GM12878 (cell line): ENCODE measurements around the gene EAF1.

Experiments
- CHD2 ChIP-seq: IDR thresholded peaks from 2 replicates; pipeline ENCODE4 v1.6.1; 2011; ENCODE audit warnings: low read depth, low read length, improper control_type of control experiment, borderline replicate concordance
- EP300 ChIP-seq, 2 experiments: fragments of 150-350 bp in 1 of 2; IDR thresholded peaks; 2 replicates each; pipeline ENCODE4 v1.6.1; 2011 to 2012; ENCODE audit warnings: low read depth in 2 of 2, low read length in 2 of 2, borderline replicate concordance in 1 of 2, improper control_type of control experiment in 1 of 2, inconsistent platforms in 1 of 2; ENCODE audit not compliant: control insufficient read depth in 1 of 2
- ESRRA ChIP-seq: IDR thresholded peaks from 2 replicates; pipeline ENCODE4 v1.6.1; 2012; ENCODE audit warnings: mild to moderate bottlenecking, low read length, improper control_type of control experiment
- EZH2 ChIP-seq: IDR thresholded peaks from 2 replicates; pipeline ENCODE4 v1.6.1; 2012; ENCODE audit warnings: low read depth, mild to moderate bottlenecking, control low read depth, inconsistent platforms, low read length, borderline replicate concordance; ENCODE audit not compliant: control insufficient read depth
- NBN ChIP-seq: fragments of 450-650 bp; IDR thresholded peaks from 2 replicates; pipeline ENCODE4 v1.6.1; 2016
- POLR2A ChIP-seq: IDR thresholded peaks from 2 replicates; pipeline ENCODE4 v1.6.1; 2011; ENCODE audit warnings: low read depth, mild to moderate bottlenecking, low read length
- SIN3A ChIP-seq: IDR thresholded peaks from 2 replicates; pipeline ENCODE4 v1.6.1; 2012; ENCODE audit warnings: low read depth, low read length, improper control_type of control experiment
- SP1 ChIP-seq: IDR thresholded peaks from one replicate; pipeline ENCODE4 v1.6.1; 2011; ENCODE audit warnings: low read depth, low read length
- ZNF384 ChIP-seq: IDR thresholded peaks from 2 replicates; pipeline ENCODE4 v1.6.1; 2012; ENCODE audit warnings: low read depth, mild to moderate bottlenecking, low read length, improper control_type of control experiment, borderline replicate concordance
- TF ChIP-seq, protein P1 (sequence below), 3 experiments: IDR thresholded peaks in 2 of 3; conservative IDR thresholded peaks in 1 of 3; 2 replicates each; pipeline ENCODE4 v1.5.1; 2011; ENCODE audit warnings: low read depth in 3 of 3, low read length in 3 of 3, mild to moderate bottlenecking in 3 of 3, control low read depth in 2 of 3, moderate library complexity in 2 of 3, inconsistent platforms in 1 of 3, mixed read lengths in 1 of 3; ENCODE audit not compliant: control insufficient read depth in 2 of 3, insufficient read depth in 1 of 3; ENCODE audit errors: extremely low read depth in 1 of 3

GRCh38 chr3:15390460-15390859, 36.9 kb upstream of the EAF1 start:
- TF ChIP-seq ESRRA (no peak), EZH2 (no peak), NBN (no peak), SP1 (no peak), SIN3A (no peak), POLR2A (no peak), ZNF384 (no peak), CHD2 (no peak), EP300 (IDR thresholded peaks at IDR 0.05; ENCODE audit: borderline replicate concordance in 1 of 2, control insufficient read depth in 1 of 2, low read depth in 2 of 2, low read length in 2 of 2) (no peak)
- TF ChIP-seq, protein P1, sequence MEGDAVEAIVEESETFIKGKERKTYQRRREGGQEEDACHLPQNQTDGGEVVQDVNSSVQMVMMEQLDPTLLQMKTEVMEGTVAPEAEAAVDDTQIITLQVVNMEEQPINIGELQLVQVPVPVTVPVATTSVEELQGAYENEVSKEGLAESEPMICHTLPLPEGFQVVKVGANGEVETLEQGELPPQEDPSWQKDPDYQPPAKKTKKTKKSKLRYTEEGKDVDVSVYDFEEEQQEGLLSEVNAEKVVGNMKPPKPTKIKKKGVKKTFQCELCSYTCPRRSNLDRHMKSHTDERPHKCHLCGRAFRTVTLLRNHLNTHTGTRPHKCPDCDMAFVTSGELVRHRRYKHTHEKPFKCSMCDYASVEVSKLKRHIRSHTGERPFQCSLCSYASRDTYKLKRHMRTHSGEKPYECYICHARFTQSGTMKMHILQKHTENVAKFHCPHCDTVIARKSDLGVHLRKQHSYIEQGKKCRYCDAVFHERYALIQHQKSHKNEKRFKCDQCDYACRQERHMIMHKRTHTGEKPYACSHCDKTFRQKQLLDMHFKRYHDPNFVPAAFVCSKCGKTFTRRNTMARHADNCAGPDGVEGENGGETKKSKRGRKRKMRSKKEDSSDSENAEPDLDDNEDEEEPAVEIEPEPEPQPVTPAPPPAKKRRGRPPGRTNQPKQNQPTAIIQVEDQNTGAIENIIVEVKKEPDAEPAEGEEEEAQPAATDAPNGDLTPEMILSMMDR (IDR thresholded peaks at IDR 0.05 in 2 of 3, conservative IDR thresholded peaks at IDR 0.05 in 1 of 3; ENCODE audit: control insufficient read depth in 2 of 3, extremely low read depth in 1 of 3, insufficient read depth in 1 of 3, low read depth in 3 of 3, low read length in 3 of 3) = no peak
